ENCODE data around the gene KAT2B.

- no peak for TF ChIP-seq POLR2AphosphoS5 (IDR thresholded peaks at IDR 0.05; ENCODE audit: low read depth, low read length)
- no peak for TF ChIP-seq CTCF (IDR thresholded peaks at IDR 0.05 in 2 of 3, conservative IDR thresholded peaks at IDR 0.05 in 1 of 3; ENCODE audit: borderline replicate concordance in 1 of 3, insufficient read depth in 1 of 3, low read depth in 2 of 3, low read length in 2 of 3)
- no peak for TF ChIP-seq JUND (IDR thresholded peaks at IDR 0.05)
- TF ChIP-seq YY1 (IDR thresholded peaks at IDR 0.05; ENCODE audit: extremely low read depth, insufficient replicate concordance, low read depth, low read length), result no peak
These were observed 63.5 kb downstream of the KAT2B start for GRCh38 chr3:20103731-20104130.
